ENCODE data around the gene EDC3. TPM values are rescaled to one million over a fixed set of nuclear protein-coding genes. Genes with fewer than 3 reads are reported as not detected.

EDC3 gene
- polyA plus RNA-seq, 2 donors = 12.2 to 14.5 TPM

DNA sequence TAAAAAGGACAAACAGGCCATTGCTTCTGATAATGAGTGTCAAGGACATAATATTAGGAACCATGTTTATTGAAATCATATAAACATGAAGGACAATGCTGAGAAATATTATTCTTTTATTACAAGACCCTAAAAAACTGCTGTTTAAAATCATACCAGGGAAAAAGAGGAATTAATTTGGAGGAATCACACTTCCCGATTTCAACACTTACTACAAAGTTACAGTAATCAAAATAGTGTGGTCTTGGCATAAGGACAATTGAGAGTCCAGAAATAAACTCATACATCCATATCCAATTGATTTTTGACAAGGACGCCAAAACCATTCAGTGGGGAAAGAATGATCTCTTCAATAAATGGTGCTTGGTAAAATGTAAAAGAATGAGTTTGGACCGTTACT lies 16.5 kb upstream of the EDC3 start:
- Histone ChIP-seq H3K4me1 (ENCODE audit: control insufficient read depth in 2 of 2, insufficient read depth in 2 of 2, low read length in 1 of 2) (no peaks in the 10 kb centered on the region), H3K27me3 (ENCODE audit: control insufficient read depth in 1 of 2, insufficient read depth in 2 of 2, low read length in 2 of 2) (no peaks in the 10 kb centered on the region), H3K4me3 (ENCODE audit: low read depth in 1 of 2, low read length in 2 of 2) (no peak overlapping the region), H3K36me3 (ENCODE audit: control insufficient read depth in 2 of 2, insufficient read depth in 2 of 2, low read length in 1 of 2) (no peaks in the 10 kb centered on the region), H3K27ac (ENCODE audit: low read depth in 2 of 2, low read length in 1 of 2) (no peak overlapping the region), H3K9me3 (ENCODE audit: control insufficient read depth in 2 of 2, insufficient read depth in 1 of 2, low read depth in 1 of 2, low read length in 1 of 2) (no peaks in the 10 kb centered on the region)
- 76% methylated on average over 3 of the region's 3 CpGs for WGBS, 2 donors

DNA sequence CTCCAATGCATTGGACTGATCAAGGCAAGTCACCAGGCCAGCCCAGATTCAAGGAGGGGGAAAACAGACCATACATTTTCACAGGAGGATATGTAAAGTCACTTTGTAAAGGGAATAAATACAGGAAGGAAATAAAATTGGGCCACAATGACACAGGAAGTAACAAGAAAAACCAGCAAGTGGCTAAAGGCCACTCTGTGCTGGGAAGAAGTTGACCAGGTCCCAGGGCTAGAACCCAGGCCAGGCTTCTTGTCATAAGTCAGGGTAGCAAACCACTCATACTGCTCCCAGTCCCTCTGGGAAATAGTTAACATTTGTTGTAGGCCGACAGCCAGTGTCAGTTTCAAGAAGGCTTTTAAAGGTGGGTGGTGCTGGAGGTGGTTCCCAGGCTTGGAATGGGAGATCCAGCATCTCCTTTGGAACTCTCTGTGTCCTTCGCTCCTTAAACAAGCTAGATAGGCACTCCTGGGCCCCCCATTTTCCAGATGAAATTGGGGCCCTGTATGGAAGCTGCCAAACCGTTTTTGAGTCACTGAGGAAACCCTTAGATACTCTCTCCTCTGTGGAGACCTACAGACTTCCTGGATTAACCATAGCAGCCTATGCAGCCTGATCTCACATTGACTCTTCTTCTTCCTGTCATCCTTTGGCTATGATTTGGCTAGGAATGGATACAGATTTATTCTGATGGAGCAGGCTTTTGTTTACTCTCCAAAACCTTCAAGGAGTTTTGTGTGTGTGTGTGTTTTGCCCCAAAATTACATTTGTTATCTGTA lies 14.7 kb upstream of the EDC3 start:
- 49 to 53% methylated on average over 3 of the region's 3 CpGs for WGBS, 2 donors
- no peak overlapping the region for H3K4me3 ChIP-seq (ENCODE audit: low read depth in 1 of 2, low read length in 2 of 2)
- no peak overlapping the region for H3K27ac ChIP-seq (ENCODE audit: low read depth in 2 of 2, low read length in 1 of 2)
- H3K9me3 ChIP-seq (ENCODE audit: control insufficient read depth in 2 of 2, insufficient read depth in 1 of 2, low read depth in 1 of 2, low read length in 1 of 2) = no peaks in the 10 kb centered on the region
- no peaks in the 10 kb centered on the region for H3K4me1 ChIP-seq (ENCODE audit: control insufficient read depth in 2 of 2, insufficient read depth in 2 of 2, low read length in 1 of 2)
- H3K36me3 ChIP-seq (ENCODE audit: control insufficient read depth in 2 of 2, insufficient read depth in 2 of 2, low read length in 1 of 2) = no peaks in the 10 kb centered on the region
- H3K27me3 ChIP-seq (ENCODE audit: control insufficient read depth in 1 of 2, insufficient read depth in 2 of 2, low read length in 2 of 2) = no peaks in the 10 kb centered on the region

DNA sequence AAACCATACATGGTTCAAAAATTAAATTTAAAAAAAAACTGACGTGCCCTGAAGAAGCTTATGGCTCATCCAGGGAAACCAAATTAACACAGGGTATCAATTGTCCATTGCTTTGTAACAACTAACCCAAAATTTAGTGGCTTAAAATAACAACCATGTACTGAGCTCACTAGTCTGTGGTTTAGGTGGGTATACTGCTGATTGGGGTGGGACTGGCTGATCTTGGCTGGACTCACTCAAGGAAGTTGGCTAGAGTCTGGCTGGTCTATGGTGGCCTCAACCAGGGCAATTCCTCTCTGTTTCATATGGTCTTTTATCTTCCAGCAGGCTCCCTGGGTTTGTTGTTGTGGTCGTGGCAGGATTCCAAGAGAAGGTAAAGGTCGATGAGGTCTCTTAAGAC lies 14.1 kb upstream of the EDC3 start:
- Histone ChIP-seq H3K36me3 (ENCODE audit: control insufficient read depth in 2 of 2, insufficient read depth in 2 of 2, low read length in 1 of 2) (no peaks in the 10 kb centered on the region), H3K4me3 (ENCODE audit: low read depth in 1 of 2, low read length in 2 of 2) (no peak overlapping the region), H3K27me3 (ENCODE audit: control insufficient read depth in 1 of 2, insufficient read depth in 2 of 2, low read length in 2 of 2) (no peaks in the 10 kb centered on the region), H3K9me3 (ENCODE audit: control insufficient read depth in 2 of 2, insufficient read depth in 1 of 2, low read depth in 1 of 2, low read length in 1 of 2) (no peaks in the 10 kb centered on the region), H3K4me1 (ENCODE audit: control insufficient read depth in 2 of 2, insufficient read depth in 2 of 2, low read length in 1 of 2) (no peaks in the 10 kb centered on the region), H3K27ac (ENCODE audit: low read depth in 2 of 2, low read length in 1 of 2) (no peak overlapping the region)
- 61 to 66% methylated on average over 3 of the region's 3 CpGs for WGBS, 2 donors

DNA sequence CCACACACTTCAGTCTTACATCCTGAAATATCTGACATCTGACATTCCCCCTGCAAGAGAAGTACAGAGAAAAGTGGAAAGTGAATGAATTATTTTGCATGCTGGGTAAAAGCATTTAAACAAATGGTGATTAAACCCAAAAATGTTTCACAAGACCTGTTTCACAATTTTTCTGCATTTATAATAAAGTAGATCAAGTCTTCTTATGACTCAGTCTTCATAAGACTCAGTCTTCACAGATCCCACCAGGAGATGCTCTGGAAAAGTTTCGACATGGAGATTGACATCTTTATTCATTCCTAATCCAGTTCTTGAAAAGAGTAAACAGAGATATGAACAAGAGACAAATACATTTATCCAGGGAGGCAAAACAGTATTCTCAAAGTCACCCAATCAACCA lies 13.2 kb upstream of the EDC3 start:
- no peaks in the 10 kb centered on the region for H3K36me3 ChIP-seq (ENCODE audit: control insufficient read depth in 2 of 2, insufficient read depth in 2 of 2, low read length in 1 of 2)
- H3K27ac ChIP-seq (ENCODE audit: low read depth in 2 of 2, low read length in 1 of 2) = no peak overlapping the region
- no peaks in the 10 kb centered on the region for H3K4me1 ChIP-seq (ENCODE audit: control insufficient read depth in 2 of 2, insufficient read depth in 2 of 2, low read length in 1 of 2)
- no peaks in the 10 kb centered on the region for H3K27me3 ChIP-seq (ENCODE audit: control insufficient read depth in 1 of 2, insufficient read depth in 2 of 2, low read length in 2 of 2)
- H3K9me3 ChIP-seq (ENCODE audit: control insufficient read depth in 2 of 2, insufficient read depth in 1 of 2, low read depth in 1 of 2, low read length in 1 of 2) = no peaks in the 10 kb centered on the region
- no peak overlapping the region for H3K4me3 ChIP-seq (ENCODE audit: low read depth in 1 of 2, low read length in 2 of 2)
- 30 to 31% methylated on average over 1 of the region's 1 CpG for WGBS, 2 donors

DNA sequence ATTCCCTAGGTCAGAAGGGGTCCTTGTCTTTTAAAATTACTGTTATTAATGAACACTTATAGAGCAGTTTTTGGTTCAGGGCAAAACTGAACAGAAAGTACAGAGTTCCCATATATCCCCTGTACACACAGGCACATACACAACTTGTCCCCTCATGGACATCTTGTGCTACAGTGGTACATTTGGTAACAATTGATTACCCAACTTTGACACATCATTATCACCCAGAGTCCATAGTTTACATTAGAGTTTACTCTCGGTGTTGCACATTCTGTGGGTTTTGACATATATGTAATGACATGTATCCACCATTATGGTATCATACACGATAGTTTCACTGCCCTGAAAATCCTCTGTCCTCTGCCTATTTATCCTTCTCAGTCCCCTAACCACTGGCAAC lies 984 bp upstream of the EDC3 start:
- Histone ChIP-seq H3K27ac (ENCODE audit: low read depth in 2 of 2, low read length in 1 of 2) (no peak overlapping the region), H3K9me3 (ENCODE audit: control insufficient read depth in 2 of 2, insufficient read depth in 1 of 2, low read depth in 1 of 2, low read length in 1 of 2) (no peaks in the 10 kb centered on the region), H3K4me1 (ENCODE audit: control insufficient read depth in 2 of 2, insufficient read depth in 2 of 2, low read length in 1 of 2) (peaks cover 0 to 2% of the 10 kb centered on the region in 2 donors), H3K4me3 (ENCODE audit: low read depth in 1 of 2, low read length in 2 of 2) (peak overlapping the region in 1 of 2 donors; percentile 98), H3K36me3 (ENCODE audit: control insufficient read depth in 2 of 2, insufficient read depth in 2 of 2, low read length in 1 of 2) (no peaks in the 10 kb centered on the region), H3K27me3 (ENCODE audit: control insufficient read depth in 1 of 2, insufficient read depth in 2 of 2, low read length in 2 of 2) (no peaks in the 10 kb centered on the region)
- WGBS, 2 donors = 43 to 64% methylated on average over 2 of the region's 2 CpGs

GRCh38 chr15:74696398-74696729 lies 540 bp upstream of the EDC3 start:
- Histone ChIP-seq H3K4me3 (ENCODE audit: low read depth in 1 of 2, low read length in 2 of 2) (peak overlapping the region; percentile 78 to 98), H3K9me3 (ENCODE audit: control insufficient read depth in 2 of 2, insufficient read depth in 1 of 2, low read depth in 1 of 2, low read length in 1 of 2) (no peaks in the 10 kb centered on the region), H3K4me1 (ENCODE audit: control insufficient read depth in 2 of 2, insufficient read depth in 2 of 2, low read length in 1 of 2) (peaks cover 0 to 2% of the 10 kb centered on the region in 2 donors), H3K36me3 (ENCODE audit: control insufficient read depth in 2 of 2, insufficient read depth in 2 of 2, low read length in 1 of 2) (no peaks in the 10 kb centered on the region), H3K27me3 (ENCODE audit: control insufficient read depth in 1 of 2, insufficient read depth in 2 of 2, low read length in 2 of 2) (no peaks in the 10 kb centered on the region), H3K27ac (ENCODE audit: low read depth in 2 of 2, low read length in 1 of 2) (peak overlapping the region in 1 of 2 donors; percentile 92)
- WGBS, 2 donors = 4 to 5% methylated on average over 10 of the region's 10 CpGs

DNA sequence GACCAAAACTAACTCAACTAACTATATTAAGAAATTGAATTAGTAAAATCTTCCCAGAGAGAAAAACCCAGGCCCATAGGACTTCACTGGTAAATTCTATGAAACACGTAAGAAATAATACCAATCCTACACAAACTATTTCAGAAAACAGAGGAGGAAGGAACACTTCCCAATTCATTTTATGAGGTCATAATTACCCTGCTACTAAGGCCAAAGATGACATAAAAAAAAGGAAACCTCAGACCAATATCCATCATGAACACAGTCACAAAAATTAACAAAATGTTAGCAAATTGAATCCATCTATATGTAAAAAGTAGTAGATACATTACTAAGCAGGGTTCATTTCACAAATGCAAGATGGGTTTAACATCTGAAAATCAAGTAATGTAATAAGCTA lies 3.5 kb downstream of the EDC3 start:
- 89 to 93% methylated on average over 1 of the region's 1 CpG for WGBS, 2 donors

GRCh38 chr15:74683758-74684157 lies 12.1 kb downstream of the EDC3 start:
- no peaks in the 10 kb centered on the region for H3K9me3 ChIP-seq (ENCODE audit: control insufficient read depth in 2 of 2, insufficient read depth in 1 of 2, low read depth in 1 of 2, low read length in 1 of 2)
- H3K27ac ChIP-seq (ENCODE audit: low read depth in 2 of 2, low read length in 1 of 2) = no peak overlapping the region
- H3K36me3 ChIP-seq (ENCODE audit: control insufficient read depth in 2 of 2, insufficient read depth in 2 of 2, low read length in 1 of 2) = peaks cover 0 to 4% of the 10 kb centered on the region in 2 donors
- H3K27me3 ChIP-seq (ENCODE audit: control insufficient read depth in 1 of 2, insufficient read depth in 2 of 2, low read length in 2 of 2) = no peaks in the 10 kb centered on the region
- H3K4me3 ChIP-seq (ENCODE audit: low read depth in 1 of 2, low read length in 2 of 2) = no peak overlapping the region
- H3K4me1 ChIP-seq (ENCODE audit: control insufficient read depth in 2 of 2, insufficient read depth in 2 of 2, low read length in 1 of 2) = no peaks in the 10 kb centered on the region
- WGBS, 2 donors = 100% methylated on average over 1 of the region's 1 CpG

More for the DNA sequence above, 3.5 kb downstream of the EDC3 start:
- Histone ChIP-seq H3K27me3 (ENCODE audit: control insufficient read depth in 1 of 2, insufficient read depth in 2 of 2, low read length in 2 of 2) (no peaks in the 10 kb centered on the region), H3K9me3 (ENCODE audit: control insufficient read depth in 2 of 2, insufficient read depth in 1 of 2, low read depth in 1 of 2, low read length in 1 of 2) (no peaks in the 10 kb centered on the region), H3K27ac (ENCODE audit: low read depth in 2 of 2, low read length in 1 of 2) (no peak overlapping the region), H3K4me1 (ENCODE audit: control insufficient read depth in 2 of 2, insufficient read depth in 2 of 2, low read length in 1 of 2) (peaks cover 0 to 2% of the 10 kb centered on the region in 2 donors), H3K36me3 (ENCODE audit: control insufficient read depth in 2 of 2, insufficient read depth in 2 of 2, low read length in 1 of 2) (no peaks in the 10 kb centered on the region), H3K4me3 (ENCODE audit: low read depth in 1 of 2, low read length in 2 of 2) (no peak overlapping the region)

DNA sequence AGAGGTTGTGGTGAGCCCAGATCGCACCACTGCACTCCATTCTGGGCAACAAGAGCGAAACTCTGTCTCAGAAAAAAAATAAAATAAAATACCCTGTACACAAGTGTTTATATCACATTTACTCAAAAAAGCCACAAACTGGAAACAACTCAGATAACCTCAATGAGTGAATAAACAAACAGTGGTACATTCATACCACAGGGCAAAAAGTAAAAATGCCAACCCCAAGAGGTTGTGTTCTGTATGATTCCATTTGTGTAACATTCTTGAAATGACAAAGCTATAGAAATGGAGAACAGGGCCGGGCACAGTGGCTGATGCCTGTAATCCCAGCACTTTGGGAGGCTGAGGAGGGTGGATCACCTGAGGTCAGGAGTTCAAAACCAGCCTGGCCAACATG lies 12.9 kb downstream of the EDC3 start:
- Histone ChIP-seq H3K27ac (ENCODE audit: low read depth in 2 of 2, low read length in 1 of 2) (no peak overlapping the region), H3K27me3 (ENCODE audit: control insufficient read depth in 1 of 2, insufficient read depth in 2 of 2, low read length in 2 of 2) (no peaks in the 10 kb centered on the region), H3K9me3 (ENCODE audit: control insufficient read depth in 2 of 2, insufficient read depth in 1 of 2, low read depth in 1 of 2, low read length in 1 of 2) (no peaks in the 10 kb centered on the region), H3K4me1 (ENCODE audit: control insufficient read depth in 2 of 2, insufficient read depth in 2 of 2, low read length in 1 of 2) (no peaks in the 10 kb centered on the region), H3K36me3 (ENCODE audit: control insufficient read depth in 2 of 2, insufficient read depth in 2 of 2, low read length in 1 of 2) (peaks cover 0 to 4% of the 10 kb centered on the region in 2 donors), H3K4me3 (ENCODE audit: low read depth in 1 of 2, low read length in 2 of 2) (no peak overlapping the region)
- 91 to 93% methylated on average over 3 of the region's 3 CpGs for WGBS, 2 donors

- Histone ChIP-seq H3K4me3 (ENCODE audit: low read depth in 1 of 2, low read length in 2 of 2) (no peak overlapping the region), H3K27ac (ENCODE audit: low read depth in 2 of 2, low read length in 1 of 2) (no peak overlapping the region), H3K4me1 (ENCODE audit: control insufficient read depth in 2 of 2, insufficient read depth in 2 of 2, low read length in 1 of 2) (no peaks in the 10 kb centered on the region), H3K9me3 (ENCODE audit: control insufficient read depth in 2 of 2, insufficient read depth in 1 of 2, low read depth in 1 of 2, low read length in 1 of 2) (no peaks in the 10 kb centered on the region), H3K27me3 (ENCODE audit: control insufficient read depth in 1 of 2, insufficient read depth in 2 of 2, low read length in 2 of 2) (no peaks in the 10 kb centered on the region), H3K36me3 (ENCODE audit: control insufficient read depth in 2 of 2, insufficient read depth in 2 of 2, low read length in 1 of 2) (no peaks in the 10 kb centered on the region)
- 91 to 94% methylated on average over 2 of the region's 2 CpGs for WGBS, 2 donors
Observed at GRCh38 chr15:74680456-74680855, 15.4 kb downstream of the EDC3 start.
